ENCODE results near the gene ZNF654.
A peak's percentile ranks its signal among the peaks of the same experiment; 100 is the strongest.
"Not testable (repeated sequence)": the region's sequence is repeated elsewhere in the genome, so short reads cannot be mapped to it uniquely, and the experiment has no call there.

The ZNF654 gene

DNA sequence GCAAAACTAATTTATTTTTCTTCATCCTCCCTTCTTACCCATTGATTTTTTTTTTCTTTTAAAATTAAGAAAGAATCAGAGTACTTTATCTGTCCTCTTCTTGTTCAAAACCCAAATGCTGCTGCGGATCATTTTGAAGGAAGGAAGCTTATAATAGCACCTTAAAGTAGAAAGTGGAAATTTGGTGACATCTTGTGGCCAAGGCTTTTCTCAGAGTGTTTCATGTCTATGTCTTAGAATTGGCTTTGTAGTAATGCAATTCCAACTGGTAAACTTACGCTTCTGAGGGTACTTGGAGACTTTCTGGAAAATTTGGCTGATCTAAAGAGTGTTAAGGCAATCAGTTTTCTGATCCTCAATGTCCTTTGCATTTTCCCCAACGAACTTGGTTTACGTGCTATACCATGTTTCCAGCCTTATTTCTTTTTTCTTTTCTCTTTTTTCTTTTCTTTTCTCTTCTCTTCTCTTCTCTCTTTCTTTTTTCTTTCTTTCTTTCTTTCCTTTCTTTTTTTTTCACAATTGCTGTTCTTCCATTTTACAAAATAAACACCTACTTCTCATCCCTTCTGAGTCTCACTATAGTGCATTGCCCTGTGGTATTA lies 121.4 kb downstream of the ZNF654 start:
- H3K4me3 ChIP-seq (ENCODE audit: low read length) = no peak overlapping the region
- peak; percentile 63 for DNase-seq (ENCODE audit: low read depth, low spot score)

DNA sequence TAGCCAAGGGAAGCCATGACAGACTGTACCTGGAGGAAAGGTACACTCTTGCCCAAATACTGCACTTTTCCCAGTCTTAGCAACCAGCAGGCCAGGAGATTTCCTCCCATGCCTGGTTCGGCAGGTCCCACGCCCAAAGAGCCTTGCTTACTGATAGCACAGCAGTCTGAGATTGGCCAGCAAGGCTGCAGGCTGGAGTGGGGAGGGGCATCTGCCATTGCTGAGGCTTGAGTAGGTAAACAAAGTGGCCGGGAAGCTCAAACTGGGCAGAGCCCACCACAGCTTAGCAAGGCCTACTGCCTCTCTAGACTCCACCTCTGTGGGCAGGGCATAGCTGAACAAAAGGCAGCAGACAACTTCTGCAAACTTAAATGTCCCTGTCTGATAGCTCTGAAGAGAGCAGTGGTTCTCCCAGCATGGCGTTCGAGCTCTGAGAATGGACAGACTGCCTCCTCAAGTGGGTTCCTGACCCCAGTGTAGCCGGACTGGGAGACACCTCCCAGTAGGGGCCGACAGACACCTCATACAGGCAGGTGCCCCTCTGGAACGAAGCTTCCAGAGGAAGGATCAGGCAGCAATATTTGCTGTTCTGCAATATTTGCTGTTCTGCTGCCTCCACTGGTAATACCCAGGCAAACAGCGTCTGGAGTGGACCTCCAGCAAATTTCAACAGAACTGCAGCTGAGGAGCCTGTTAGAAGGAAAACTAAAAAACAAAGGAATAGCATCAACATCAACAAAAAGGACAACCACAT lies 123.3 kb downstream of the ZNF654 start:
- H3K4me3 ChIP-seq (ENCODE audit: low read length); DNase-seq (ENCODE audit: low read depth, low spot score): not testable (repeated sequence)

DNA sequence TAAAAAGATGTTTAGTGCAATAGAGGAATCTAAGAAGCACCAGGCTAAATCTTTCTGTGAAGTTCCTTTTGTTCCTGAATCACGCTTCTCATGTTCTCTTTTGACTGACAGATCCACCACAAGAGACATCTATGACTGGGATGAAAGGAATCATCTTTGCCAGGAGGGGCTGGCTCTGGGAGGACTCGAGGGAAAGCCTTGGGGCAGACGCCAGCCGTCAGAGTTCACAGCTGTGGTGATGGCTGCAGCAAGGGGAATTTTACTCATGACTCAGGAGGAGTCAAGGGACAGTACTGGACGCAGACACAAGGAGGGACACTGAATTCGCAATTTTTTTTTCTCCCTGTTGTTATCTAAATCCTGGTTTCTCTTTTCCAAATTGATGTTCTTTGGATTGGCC lies 129.4 kb downstream of the ZNF654 start:
- DNase-seq (ENCODE audit: low read depth, low spot score) = no peak
- no peak overlapping the region for H3K4me3 ChIP-seq (ENCODE audit: low read length)

- DNase-seq (ENCODE audit: low read depth, low spot score) = no peak
- no peak overlapping the region for H3K4me3 ChIP-seq (ENCODE audit: low read length)
Observed at GRCh38 chr3:88189361-88189810, 130.3 kb downstream of the ZNF654 start.

GRCh38 chr3:88191872-88192409 lies 132.9 kb downstream of the ZNF654 start:
- no peak overlapping the region for H3K4me3 ChIP-seq (ENCODE audit: low read length)
- DNase-seq (ENCODE audit: low read depth, low spot score) = no peak

- DNase-seq (ENCODE audit: low read depth, low spot score) = no peak
- H3K4me3 ChIP-seq (ENCODE audit: low read length) = no peak overlapping the region
Observed at GRCh38 chr3:88192631-88193030, 133.6 kb downstream of the ZNF654 start.

All from Jurkat, Clone E6-1 (cell line).